GM12875 (cell line): ENCODE results near the gene OSER1.
A peak's percentile ranks its signal among the peaks of the same experiment; 100 is the strongest.

ENCODE experiments used
- H3K4me3 ChIP-seq: one replicate; pipeline ENCODE4 v1.5.1; 2011; ENCODE audit warnings: low read depth, low read length, control low read depth
- TF ChIP-seq, protein P1 (sequence below): IDR thresholded peaks from 2 replicates; pipeline ENCODE4 v1.5.1; 2011; ENCODE audit warnings: low read depth, mild to moderate bottlenecking, control low read depth, inconsistent platforms, low read length, moderate library complexity, borderline replicate concordance; ENCODE audit not compliant: insufficient read depth

Gene OSER1

DNA sequence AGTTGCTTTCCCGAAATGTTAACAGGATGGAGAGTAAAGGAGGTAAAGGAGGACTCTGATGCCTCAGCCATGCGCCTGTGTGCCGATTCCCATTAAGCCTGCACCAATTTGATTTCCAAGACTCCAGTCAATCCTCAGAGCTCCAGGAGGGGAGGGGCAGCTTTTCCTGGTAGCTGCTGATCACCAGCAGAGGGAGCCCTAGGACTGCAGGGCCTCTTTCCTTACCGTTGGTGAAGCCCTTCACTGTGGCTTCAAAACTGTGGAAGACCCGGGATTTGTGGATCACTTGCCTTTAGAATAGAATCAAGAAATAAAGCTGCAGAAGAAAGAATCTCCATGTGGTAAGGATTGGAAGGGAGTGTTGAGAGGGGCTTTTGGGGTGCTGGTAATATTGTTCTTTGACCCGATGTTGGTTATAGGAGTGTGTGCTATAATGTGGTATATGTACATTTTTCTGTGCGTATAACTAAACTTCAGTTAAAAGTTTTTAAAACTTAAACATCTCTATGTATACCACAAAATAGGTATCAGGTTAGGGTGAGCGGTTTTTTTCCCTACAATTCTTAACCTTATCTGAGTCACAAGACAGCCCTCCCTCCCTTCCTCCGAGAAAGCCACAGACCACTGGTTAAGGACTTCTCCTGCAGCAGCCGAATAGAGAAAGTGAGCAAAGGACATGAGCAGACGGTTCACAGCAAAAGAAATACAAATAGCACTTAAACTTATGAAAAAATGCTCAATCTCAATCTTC lies 6.9 kb upstream of the OSER1 start:
- TF ChIP-seq, protein P1, sequence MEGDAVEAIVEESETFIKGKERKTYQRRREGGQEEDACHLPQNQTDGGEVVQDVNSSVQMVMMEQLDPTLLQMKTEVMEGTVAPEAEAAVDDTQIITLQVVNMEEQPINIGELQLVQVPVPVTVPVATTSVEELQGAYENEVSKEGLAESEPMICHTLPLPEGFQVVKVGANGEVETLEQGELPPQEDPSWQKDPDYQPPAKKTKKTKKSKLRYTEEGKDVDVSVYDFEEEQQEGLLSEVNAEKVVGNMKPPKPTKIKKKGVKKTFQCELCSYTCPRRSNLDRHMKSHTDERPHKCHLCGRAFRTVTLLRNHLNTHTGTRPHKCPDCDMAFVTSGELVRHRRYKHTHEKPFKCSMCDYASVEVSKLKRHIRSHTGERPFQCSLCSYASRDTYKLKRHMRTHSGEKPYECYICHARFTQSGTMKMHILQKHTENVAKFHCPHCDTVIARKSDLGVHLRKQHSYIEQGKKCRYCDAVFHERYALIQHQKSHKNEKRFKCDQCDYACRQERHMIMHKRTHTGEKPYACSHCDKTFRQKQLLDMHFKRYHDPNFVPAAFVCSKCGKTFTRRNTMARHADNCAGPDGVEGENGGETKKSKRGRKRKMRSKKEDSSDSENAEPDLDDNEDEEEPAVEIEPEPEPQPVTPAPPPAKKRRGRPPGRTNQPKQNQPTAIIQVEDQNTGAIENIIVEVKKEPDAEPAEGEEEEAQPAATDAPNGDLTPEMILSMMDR, result peak; percentile 92
- no peak overlapping the region for H3K4me3 ChIP-seq

DNA sequence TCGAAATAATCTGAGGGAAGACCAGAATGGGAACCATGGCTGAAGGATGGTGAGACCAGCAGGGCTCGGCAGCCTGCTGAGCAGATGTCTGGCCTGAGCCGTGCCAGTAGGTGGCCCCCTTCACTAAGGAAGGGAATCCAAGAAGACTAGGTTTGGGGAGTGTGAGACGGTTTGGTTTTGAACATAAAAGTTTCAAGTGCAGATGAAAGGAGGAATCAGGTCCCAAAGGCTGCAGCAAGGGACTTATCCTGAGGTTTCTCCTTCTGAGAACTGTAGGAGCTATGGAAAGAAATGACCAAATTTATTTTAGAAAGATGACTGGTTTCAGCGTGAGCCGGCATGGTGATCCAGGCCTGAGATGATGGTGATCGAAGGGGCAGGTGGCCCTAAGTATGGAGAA lies 4.6 kb upstream of the OSER1 start:
- TF ChIP-seq, protein P1, result peak; percentile 89

DNA sequence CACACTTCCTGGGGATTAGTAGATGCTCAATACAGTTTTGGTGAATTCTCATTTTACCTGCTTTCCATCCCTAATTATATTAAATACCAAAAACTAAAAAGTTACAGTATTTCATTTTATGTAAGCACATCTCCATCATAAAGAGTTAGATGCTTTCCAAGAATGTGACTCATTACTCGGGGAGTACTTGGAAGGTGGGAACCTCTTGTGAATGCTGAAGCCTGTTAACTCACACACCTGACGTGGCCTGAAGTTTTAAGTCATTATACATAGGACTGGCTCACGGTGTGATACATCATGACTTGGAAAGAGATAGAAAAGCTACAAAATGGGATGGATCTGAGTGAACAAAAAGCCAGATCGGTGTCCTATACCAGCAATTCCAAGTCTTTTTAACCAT lies 2.2 kb upstream of the OSER1 start:
- TF ChIP-seq, protein P1, result no peak
- no peak overlapping the region for H3K4me3 ChIP-seq

More for the DNA sequence above, 4.6 kb upstream of the OSER1 start:
- H3K4me3 ChIP-seq, result no peak overlapping the region

DNA sequence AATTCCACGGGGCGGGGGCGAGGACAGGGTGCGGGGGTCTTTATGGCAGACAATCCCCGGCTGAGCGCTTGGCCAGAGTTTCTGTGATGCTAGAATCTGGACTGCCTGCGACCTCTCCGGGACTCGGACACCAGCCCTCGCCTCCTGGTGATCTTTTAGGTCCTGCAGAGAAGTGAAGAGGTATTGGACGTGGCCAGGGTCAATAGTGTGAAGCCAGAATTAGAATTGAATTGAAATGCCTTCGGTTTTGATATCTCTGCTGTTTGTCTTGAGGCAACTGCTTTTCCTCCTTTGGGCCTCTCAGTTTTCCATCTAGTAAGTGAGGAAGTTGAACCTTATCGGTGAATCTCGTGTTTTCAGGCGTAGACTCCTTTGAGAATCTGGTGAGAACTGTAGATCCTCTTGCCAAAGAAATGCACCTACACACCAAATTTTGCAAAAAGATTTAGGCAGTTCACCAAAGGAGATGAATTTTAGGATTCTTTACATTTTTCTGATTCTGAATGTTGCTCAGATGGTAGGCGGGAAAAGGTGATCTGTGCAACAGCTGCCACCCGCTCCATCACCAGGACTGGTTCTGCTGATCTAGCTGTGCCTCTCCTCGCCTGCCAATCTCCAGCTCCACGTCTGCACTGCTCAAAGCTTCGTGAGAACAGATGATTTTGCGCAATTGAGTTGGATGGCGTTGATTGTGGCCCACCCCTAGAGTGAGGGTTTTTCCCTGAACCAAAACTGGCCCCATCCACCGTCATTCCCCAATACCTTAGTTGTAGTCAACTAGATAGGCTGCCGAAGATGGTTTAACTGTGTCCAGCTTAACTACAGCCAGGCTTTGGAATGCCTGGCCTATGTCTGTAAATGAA lies 837 bp upstream of the OSER1 start:
- TF ChIP-seq, protein P1, result no peak
- peak overlapping the region; percentile 38 for H3K4me3 ChIP-seq

DNA sequence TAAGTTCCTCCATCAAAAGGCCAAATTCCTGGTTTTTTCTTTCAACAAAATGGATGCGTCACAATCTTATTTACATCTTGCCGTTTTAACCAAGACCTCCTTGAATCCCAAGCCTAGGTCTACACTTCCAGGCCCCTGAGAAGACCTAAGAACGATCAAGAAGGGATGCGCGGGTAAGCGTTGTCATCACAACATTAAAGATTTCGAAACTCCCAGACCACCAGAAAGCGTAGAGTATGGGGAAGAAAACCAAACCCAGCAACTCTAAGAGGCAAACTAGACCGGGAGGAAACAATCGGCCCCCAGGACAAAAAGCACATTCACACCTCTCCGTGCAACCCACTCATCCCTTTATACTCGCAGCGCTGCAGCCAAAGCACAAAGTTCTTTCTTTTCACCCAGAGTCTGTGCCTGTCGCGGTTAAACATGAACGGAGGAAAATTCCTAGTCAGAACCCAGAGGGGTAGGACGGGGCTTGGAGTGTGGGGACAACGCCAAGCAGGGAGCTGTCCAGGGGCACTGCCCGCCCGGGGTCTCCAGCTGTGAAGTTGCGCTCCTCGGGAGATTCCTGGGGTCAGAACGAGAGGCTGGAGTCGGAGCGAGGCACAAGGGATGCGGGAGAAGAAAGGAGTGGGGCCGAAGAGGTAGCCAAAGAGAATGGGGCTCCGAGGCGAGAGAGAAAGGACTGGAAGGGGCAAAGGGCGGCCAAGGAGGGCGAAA lies 725 bp downstream of the OSER1 start:
- TF ChIP-seq, protein P1, result no peak

DNA sequence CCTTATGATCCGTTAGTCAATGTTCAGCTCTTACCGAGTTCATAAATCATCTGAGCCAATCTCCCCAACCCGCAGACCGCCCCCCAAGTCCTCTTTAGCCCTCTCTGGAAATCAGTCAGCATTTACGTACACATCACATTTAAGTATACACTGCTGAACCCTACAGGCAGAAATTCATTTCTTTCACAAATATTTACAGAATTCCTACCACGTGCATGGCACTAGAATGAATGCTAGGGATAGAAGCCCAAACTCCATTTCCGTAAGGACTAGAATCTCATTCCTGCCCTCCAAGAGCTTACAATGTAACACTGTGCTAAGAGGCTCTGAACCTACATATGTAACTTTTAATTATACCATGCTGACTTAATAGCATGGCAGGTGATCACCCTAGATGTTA lies 1.8 kb downstream of the OSER1 start:
- TF ChIP-seq, protein P1, result no peak
- no peak overlapping the region for H3K4me3 ChIP-seq

More for the DNA sequence above, 725 bp downstream of the OSER1 start:
- peak overlapping the region; percentile 77 for H3K4me3 ChIP-seq
